T-helper 1 cell treated with Interleukin-12 subunit alpha and Interleukin-12 subunit beta and Interleukin-4 antibody, amounts not matched to agents 30 ng/mL and 1 ng/mL, for 36 hours (primary cell): ENCODE results near the gene DBX2. TPM values are rescaled to one million over a fixed set of nuclear protein-coding genes. Genes with fewer than 3 reads are reported as not detected.
"Not testable (repeated sequence)": the region's sequence is repeated elsewhere in the genome, so short reads cannot be mapped to it uniquely, and the experiment has no call there.

ENCODE experiments used
- intact Hi-C: fragments of 100-400 bp; cut with micrococcal nuclease; formaldehyde crosslinking; loops from one replicate; pipeline ENCODE4 v1.15.1; 2024
- total RNA-seq: library from RNA; stranded (reverse); gene quantifications from 2 replicates; pipeline ENCODE4 v1.2.3, GENCODE V29; 2022

The DBX2 gene
- not detected in 2 replicates for total RNA-seq

- intact Hi-C loops = no loop called here
Observed at GRCh38 chr12:45050751-45051571, at the start of gene DBX2. Gene DBX2 (minus strand): TSS chr12:45051099. CDS start chr12:45050927, 172 bp downstream.

GRCh38 chr12:45098766-45099165 is 47.9 kb upstream of the DBX2 start:
- intact Hi-C loops = no loop called here

GRCh38 chr12:45095417-45095816 is 44.5 kb upstream of the DBX2 start:
- intact Hi-C loops = not testable (repeated sequence)

GRCh38 chr12:45093051-45093450 is 42.2 kb upstream of the DBX2 start:
- intact Hi-C loops = no loop called here

GRCh38 chr12:45089411-45090075 is 38.6 kb upstream of the DBX2 start:
- intact Hi-C loops = no loop called here

- intact Hi-C loops = no loop called here
Observed at GRCh38 chr12:45088608-45089007, 37.7 kb upstream of the DBX2 start.

- intact Hi-C loops = not testable (repeated sequence)
Observed at GRCh38 chr12:45084248-45084647, 33.3 kb upstream of the DBX2 start.

- intact Hi-C loops = no loop called here
Observed at GRCh38 chr12:45077251-45077650, 26.4 kb upstream of the DBX2 start.

- intact Hi-C loops = no loop called here
Observed at GRCh38 chr12:45076417-45077026, 25.6 kb upstream of the DBX2 start.

- intact Hi-C loops = no loop called here
Observed at GRCh38 chr12:45075587-45076282, 24.8 kb upstream of the DBX2 start.

GRCh38 chr12:45065125-45065626 is 14.3 kb upstream of the DBX2 start:
- intact Hi-C loops = no loop called here

GRCh38 chr12:45060976-45061375 is 10.1 kb upstream of the DBX2 start:
- intact Hi-C loops = no loop called here

GRCh38 chr12:45051572-45052125 is 750 bp upstream of the DBX2 start:
- intact Hi-C loops = no loop called here

GRCh38 chr12:45049912-45050750 is 768 bp downstream of the DBX2 start:
- intact Hi-C loops = no loop called here

- intact Hi-C loops = no loop called here
Observed at GRCh38 chr12:45042599-45042998, 8.3 kb downstream of the DBX2 start.

- intact Hi-C loops = no loop called here
Observed at GRCh38 chr12:45040977-45041376, 9.9 kb downstream of the DBX2 start.

GRCh38 chr12:45039757-45040156 is 11.1 kb downstream of the DBX2 start:
- intact Hi-C loops = no loop called here

- intact Hi-C loops = no loop called here
Observed at GRCh38 chr12:45034861-45035265, 16.0 kb downstream of the DBX2 start.

- intact Hi-C loops = no loop called here
Observed at GRCh38 chr12:45017916-45018315, 33.0 kb downstream of the DBX2 start.

- intact Hi-C loops = no loop called here
Observed at GRCh38 chr12:45014396-45014795, 36.5 kb downstream of the DBX2 start.
